NT2/D1 (cell line): ENCODE results near the gene DGCR6L.
"Not testable (repeated sequence)": the region's sequence is repeated elsewhere in the genome, so short reads cannot be mapped to it uniquely, and the experiment has no call there.

Experiments used
- DNase-seq: peaks from one replicate; pipeline ENCODE4 v3.0.0-alpha.2; 2011; ENCODE audit warnings: low read depth, low spot score
- H3K27me3 ChIP-seq: 2 replicates; pipeline ENCODE4 v1.6.0; 2011; ENCODE audit warnings: mild to moderate bottlenecking; ENCODE audit not compliant: insufficient read length, insufficient read depth
- H3K36me3 ChIP-seq: 2 replicates; pipeline ENCODE4 v1.6.1; 2011; ENCODE audit warnings: mild to moderate bottlenecking, low read length, mixed read lengths; ENCODE audit not compliant: insufficient read depth, insufficient read length
- H3K4me1 ChIP-seq: 2 replicates; pipeline ENCODE4 v1.5.1; 2011; ENCODE audit not compliant: insufficient read depth, insufficient read length
- H3K4me3 ChIP-seq: 2 replicates; pipeline ENCODE4 v1.5.1; 2011; ENCODE audit warnings: low read depth; ENCODE audit not compliant: insufficient read length
- H3K9ac ChIP-seq: 2 replicates; pipeline ENCODE4 v1.6.0; 2011; ENCODE audit warnings: low read depth; ENCODE audit not compliant: insufficient read length
- H3K9me3 ChIP-seq: 2 replicates; pipeline ENCODE4 v1.5.1; 2011; ENCODE audit warnings: mild to moderate bottlenecking, low read length; ENCODE audit not compliant: insufficient read depth
- SUZ12 ChIP-seq: IDR thresholded peaks from 2 replicates; pipeline ENCODE4 v1.6.1; 2011; ENCODE audit not compliant: insufficient read length, insufficient read depth; ENCODE audit errors: extremely low read depth
- YY1 ChIP-seq: IDR thresholded peaks from 2 replicates; pipeline ENCODE4 v1.6.1; 2011; ENCODE audit not compliant: insufficient read length, insufficient read depth
- ZNF274 ChIP-seq: IDR thresholded peaks from 2 replicates; pipeline ENCODE4 v1.6.1; 2011; ENCODE audit warnings: mild to moderate bottlenecking, low read depth, low read length

Gene DGCR6L

GRCh38 chr22:20273758-20274181, 46.1 kb downstream of the DGCR6L start:
- Histone ChIP-seq H3K9ac (no peak overlapping the region), H3K9me3 (no peaks in the 10 kb centered on the region), H3K4me1 (peaks cover 7% of the 10 kb centered on the region), H3K4me3 (no peak overlapping the region), H3K36me3 (no peaks in the 10 kb centered on the region), H3K27me3 (no peaks in the 10 kb centered on the region)
- no peak for DNase-seq
- TF ChIP-seq ZNF274: no peak

DNA sequence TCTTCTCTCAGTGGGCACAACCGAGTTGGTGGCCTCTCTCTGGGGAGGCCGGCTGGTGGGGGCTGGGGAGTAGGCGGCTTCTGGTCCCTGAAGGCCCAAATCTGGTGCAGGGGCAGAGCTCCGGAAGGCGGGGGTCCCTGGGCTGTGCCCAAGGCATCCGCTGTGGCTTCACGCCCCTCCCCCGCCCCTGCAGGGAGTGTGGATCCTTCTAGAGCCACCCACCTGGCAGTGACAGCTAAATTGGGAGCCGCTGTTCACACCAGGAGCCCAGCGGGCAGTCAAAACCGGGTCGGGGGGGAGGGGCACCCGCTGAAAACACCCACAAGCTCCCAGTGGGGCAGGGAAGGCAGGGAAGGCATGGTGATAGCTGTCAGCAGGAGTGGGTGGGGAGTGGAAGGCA, 47.2 kb downstream of the DGCR6L start:
- peaks cover 7% of the 10 kb centered on the region for H3K4me1 ChIP-seq
- H3K9me3 ChIP-seq: no peaks in the 10 kb centered on the region
- H3K9ac ChIP-seq: no peak overlapping the region
- no peaks in the 10 kb centered on the region for H3K36me3 ChIP-seq
- H3K4me3 ChIP-seq: no peak overlapping the region
- TF ChIP-seq YY1 (no peak), ZNF274 (no peak), SUZ12 (no peak)
- H3K27me3 ChIP-seq: no peaks in the 10 kb centered on the region
- DNase-seq: no peak

DNA sequence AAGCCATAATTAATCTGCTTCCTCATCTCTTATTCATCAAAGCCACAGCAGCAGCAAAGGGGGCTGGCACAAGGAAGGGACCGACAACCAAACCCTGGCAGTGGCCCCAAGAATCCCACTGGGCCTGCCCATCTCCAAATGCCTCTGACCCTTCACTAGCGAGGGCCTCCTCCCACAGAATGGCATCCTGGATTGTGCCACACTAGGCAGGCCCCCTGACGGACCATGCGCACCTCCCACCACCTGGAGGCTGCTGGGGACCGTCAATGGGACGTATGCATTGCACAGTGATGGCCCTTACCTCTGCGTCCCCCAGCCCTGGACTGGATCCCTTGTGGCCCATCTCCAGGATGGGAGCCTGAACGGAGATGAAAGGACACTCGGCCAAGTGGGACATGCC, 47.7 kb downstream of the DGCR6L start:
- no peaks in the 10 kb centered on the region for H3K27me3 ChIP-seq
- no peaks in the 10 kb centered on the region for H3K9me3 ChIP-seq
- peaks cover 8% of the 10 kb centered on the region for H3K4me1 ChIP-seq
- no peak overlapping the region for H3K4me3 ChIP-seq
- TF ChIP-seq ZNF274 (no peak), YY1 (no peak), SUZ12 (no peak)
- H3K36me3 ChIP-seq: no peaks in the 10 kb centered on the region
- H3K9ac ChIP-seq: no peak overlapping the region
- no peak for DNase-seq

- Histone ChIP-seq H3K4me1 (peaks cover 12% of the 10 kb centered on the region), H3K27me3 (no peaks in the 10 kb centered on the region), H3K9ac (no peak overlapping the region), H3K4me3 (no peak overlapping the region), H3K36me3 (no peaks in the 10 kb centered on the region), H3K9me3 (no peaks in the 10 kb centered on the region)
- DNase-seq: no peak
- TF ChIP-seq ZNF274 (no peak), SUZ12 (no peak), YY1 (no peak)
Observed at GRCh38 chr22:20271114-20271994, 48.5 kb downstream of the DGCR6L start.

DNA sequence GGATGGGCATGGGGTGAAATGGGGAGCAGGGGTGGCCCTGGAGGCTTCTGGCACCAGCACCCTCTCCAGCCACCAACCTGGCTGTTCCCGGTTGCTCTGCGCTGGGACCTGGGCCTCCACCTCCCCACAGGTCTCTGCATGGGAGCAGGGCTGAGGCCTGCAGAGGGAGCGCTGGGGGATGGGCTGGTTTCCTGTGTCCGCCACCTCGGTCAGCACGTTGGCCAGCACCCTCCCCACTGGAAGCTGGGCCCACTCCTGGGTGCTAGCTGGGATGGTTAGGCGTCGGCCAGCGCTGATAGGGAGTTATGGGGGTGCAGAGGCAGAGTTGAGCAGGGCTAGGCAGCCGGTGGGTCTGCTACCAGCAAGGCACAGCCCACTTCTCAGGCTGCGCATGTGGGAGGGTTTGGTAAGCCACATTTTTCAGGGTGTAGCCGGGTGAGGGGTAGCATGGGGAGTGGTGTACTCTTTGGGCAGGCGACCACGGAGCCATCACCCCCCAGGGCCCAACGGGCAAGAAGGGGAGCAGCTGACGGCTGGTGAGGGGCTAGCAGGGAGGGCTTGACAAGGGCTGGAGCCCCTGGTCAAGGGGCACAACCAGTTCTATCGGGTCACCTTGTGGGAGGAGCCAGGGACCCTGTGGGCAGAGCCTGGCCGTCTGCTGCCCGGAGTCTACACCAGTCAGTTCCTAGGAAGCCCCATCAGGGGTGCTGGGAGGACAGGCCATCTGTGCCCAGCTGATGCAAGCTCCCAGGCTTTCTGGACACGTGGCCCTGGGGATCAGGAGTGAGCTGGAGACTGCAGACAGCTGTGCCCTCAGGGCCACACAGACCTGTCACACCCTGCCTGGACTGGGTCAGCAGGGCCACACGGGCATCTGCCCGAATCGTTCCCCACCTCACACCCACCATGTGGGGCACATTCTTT, 49.4 kb downstream of the DGCR6L start:
- not testable (repeated sequence) for H3K4me3 ChIP-seq, H3K9ac ChIP-seq, DNase-seq, H3K9me3 ChIP-seq, H3K36me3 ChIP-seq, H3K27me3 ChIP-seq
- H3K4me1 ChIP-seq: peaks cover 12% of the 10 kb centered on the region

DNA sequence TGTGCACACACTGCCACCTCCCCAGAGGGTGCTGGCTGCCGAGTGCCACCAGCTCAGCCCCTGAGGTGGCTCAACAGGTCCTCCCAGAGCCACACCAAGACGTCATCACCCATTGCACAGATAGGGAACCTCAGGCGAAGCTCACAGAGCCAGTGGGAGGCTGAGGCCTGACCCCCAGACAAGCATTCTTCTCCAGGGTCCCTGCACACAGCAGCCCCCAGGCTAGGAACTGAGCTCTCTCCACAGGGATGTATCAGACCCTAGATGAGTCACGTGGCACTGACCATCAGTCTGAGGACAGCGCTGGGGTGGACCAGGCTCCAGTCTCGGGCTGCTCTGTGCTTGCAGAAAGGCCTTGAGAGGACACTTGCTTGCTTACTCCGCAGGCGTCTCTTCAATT, 50.2 kb downstream of the DGCR6L start:
- not testable (repeated sequence) for DNase-seq, H3K9ac ChIP-seq, H3K36me3 ChIP-seq

GRCh38 chr22:20269201-20269600, 50.7 kb downstream of the DGCR6L start:
- not testable (repeated sequence) for H3K4me3 ChIP-seq, H3K9me3 ChIP-seq, H3K9ac ChIP-seq, H3K4me1 ChIP-seq, DNase-seq, H3K27me3 ChIP-seq, H3K36me3 ChIP-seq

More for the DNA sequence above, 50.2 kb downstream of the DGCR6L start:
- H3K4me1 ChIP-seq: peaks cover 12% of the 10 kb centered on the region
- not testable (repeated sequence) for H3K9me3 ChIP-seq, H3K4me3 ChIP-seq, H3K27me3 ChIP-seq
